Fibroblast of villous mesenchyme (primary cell): ENCODE data around the gene LRRC55. TPM values are rescaled to one million over a fixed set of nuclear protein-coding genes. Genes with fewer than 3 reads are reported as not detected.
A peak's percentile ranks its signal among the peaks of the same experiment; 100 is the strongest.

Experiments
- DNase-seq: peaks from one replicate; pipeline ENCODE4 v3.0.0-alpha.2; 2010; ENCODE audit warnings: low read depth
- H3K4me3 ChIP-seq: 2 replicates; pipeline ENCODE4 v1.5.1; 2011; ENCODE audit warnings: low read depth, mild to moderate bottlenecking, low read length
- CTCF ChIP-seq: IDR thresholded peaks from 2 replicates; pipeline ENCODE4 v1.5.1; 2012; ENCODE audit warnings: low read depth, mild to moderate bottlenecking, low read length; ENCODE audit not compliant: insufficient read depth
- total RNA-seq: library from RNA; depleted of rRNA; stranded (reverse); fragments of >200 nt; gene quantifications from 2 replicates; pipeline ENCODE4 v1.2.3, GENCODE V29; 2012

LRRC55 gene
- total RNA-seq, 1 donor: not detected

DNA sequence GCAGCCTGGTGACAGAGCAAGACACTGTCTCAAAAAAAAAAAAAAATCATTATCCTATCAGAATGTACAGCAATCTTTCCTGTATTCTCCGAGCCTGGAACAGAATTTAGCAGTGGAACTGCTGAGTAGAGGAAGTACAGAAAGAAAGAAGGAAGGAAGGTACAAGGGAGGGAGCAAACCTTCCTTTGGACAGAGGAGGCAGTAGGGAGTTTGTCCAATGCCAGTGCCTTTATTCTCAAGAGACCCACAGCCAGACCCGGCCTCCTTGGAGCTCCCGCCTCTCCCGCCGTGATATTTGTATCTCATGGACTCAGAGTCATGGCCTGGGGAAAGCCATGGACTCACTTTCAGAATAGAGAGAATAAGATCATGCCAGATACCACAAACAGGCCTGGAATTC lies 37.7 kb upstream of the LRRC55 start:
- DNase-seq: no peak
- TF ChIP-seq CTCF: no peak
- no peak overlapping the region for H3K4me3 ChIP-seq

DNA sequence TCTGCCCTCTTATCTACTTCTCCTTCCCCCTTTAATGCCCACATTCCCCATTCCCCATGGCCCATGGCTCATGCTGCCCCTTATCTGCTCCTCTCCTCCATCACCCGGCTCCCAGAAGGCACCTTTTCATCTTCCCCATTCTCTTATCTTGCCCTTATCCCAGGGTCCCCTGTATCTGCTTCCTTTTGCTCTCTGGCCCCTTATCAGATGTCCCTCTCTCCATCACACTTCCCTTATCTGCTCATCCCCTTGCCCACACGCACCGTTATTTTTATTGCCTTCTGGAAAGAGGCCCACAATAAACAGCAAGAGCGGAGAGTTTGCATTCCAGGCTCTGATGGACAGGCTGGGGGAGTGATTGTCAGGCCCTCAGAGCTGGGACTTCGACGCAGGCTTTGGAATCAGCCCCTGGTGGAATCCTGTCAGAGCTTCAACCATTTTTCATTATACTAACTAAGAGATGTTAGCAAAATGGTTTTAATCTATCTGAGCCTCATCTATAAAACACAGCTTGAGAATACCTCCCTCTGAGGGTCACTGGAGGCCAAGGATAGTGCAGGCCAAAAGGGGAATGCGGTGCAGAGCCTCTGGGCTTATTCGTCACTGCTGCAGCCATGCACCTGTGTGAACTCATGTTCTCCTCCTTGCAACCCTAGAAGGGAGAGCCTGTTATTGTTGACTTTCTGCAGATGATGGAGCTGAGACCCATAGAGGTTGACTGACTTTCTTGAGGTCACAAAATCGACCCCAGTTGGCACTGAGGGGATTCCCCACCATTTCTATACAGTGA lies 37.0 kb upstream of the LRRC55 start:
- no peak overlapping the region for H3K4me3 ChIP-seq
- DNase-seq: no peak
- TF ChIP-seq CTCF: no peak

DNA sequence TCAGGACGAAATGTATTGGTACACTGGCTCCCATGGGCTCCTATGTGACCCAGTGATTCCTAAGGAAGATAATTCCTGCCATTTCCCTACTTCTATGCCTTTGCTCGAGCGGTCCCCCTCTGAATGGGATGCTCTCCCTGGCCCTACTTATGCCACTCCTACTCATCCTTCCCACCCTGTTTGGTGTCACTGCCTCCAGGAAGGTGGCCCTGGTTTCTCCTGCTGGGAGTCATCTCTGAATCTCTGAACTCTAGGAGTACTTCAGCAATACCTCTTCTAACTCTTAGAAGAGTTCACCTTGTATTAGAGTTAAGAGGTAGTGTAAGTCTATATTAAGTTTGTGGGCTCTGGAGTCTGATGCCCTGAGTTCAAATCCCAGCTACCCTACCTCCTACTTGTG lies 35.5 kb upstream of the LRRC55 start:
- no peak for TF ChIP-seq CTCF
- no peak overlapping the region for H3K4me3 ChIP-seq
- no peak for DNase-seq

GRCh38 chr11:57148621-57149020 lies 33.1 kb upstream of the LRRC55 start:
- no peak for DNase-seq
- H3K4me3 ChIP-seq: no peak overlapping the region
- TF ChIP-seq CTCF: no peak

DNA sequence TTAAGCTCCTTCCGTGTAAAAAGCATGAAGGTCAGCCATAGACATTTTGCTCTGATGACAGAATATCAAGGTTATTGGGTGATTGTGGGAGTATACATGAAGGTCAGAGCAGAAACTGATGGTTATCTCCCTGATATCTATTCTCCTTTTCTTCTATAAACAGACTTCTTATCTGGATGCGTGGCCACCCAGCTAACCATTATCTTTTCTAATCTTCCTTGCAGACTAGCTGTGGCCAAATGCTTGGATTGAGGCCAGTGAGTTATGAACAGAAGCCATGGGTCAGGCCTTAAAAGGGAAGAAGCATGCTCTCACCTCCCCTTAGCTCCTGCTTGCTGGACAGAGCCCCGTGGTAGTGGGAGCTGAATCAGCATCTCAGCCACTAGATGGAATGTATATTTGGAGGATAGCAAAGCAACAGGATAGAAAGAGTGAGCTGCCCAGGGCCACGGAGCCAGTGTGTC lies 31.3 kb upstream of the LRRC55 start:
- no peak for TF ChIP-seq CTCF
- no peak overlapping the region for H3K4me3 ChIP-seq
- peak; percentile 56 for DNase-seq

GRCh38 chr11:57152134-57152533 lies 29.6 kb upstream of the LRRC55 start:
- no peak for DNase-seq
- TF ChIP-seq CTCF: no peak
- H3K4me3 ChIP-seq: no peak overlapping the region

GRCh38 chr11:57153448-57153847 lies 28.3 kb upstream of the LRRC55 start:
- TF ChIP-seq CTCF: no peak
- no peak overlapping the region for H3K4me3 ChIP-seq
- no peak for DNase-seq
